Measurements from ENCODE around the gene SLCO4C1.

GRCh38 chr5:102295534-102296177 lies 428 bp downstream of the SLCO4C1 start:
- TF ChIP-seq ZKSCAN1 (IDR thresholded peaks at IDR 0.05; ENCODE audit: low read depth, low read length) (no peak), PHF20 (IDR thresholded peaks at IDR 0.05; ENCODE audit: partially characterized antibody) (no peak), HMG20B (CRISPR knock-in tag; IDR thresholded peaks at IDR 0.05) (no peak), TAF1 (IDR thresholded peaks at IDR 0.05; ENCODE audit: control insufficient read depth, extremely low read depth, insufficient read depth, low read length, severe bottlenecking) (no peak), POLR2AphosphoS5 (IDR thresholded peaks at IDR 0.05; ENCODE audit: control insufficient read depth, insufficient read depth, low read depth, low read length) (no peak), THRAP3 (IDR thresholded peaks at IDR 0.05; ENCODE audit: borderline replicate concordance) (no peak)

Measured in K562 (cell line).